Mammary epithelial cell (primary cell): ENCODE results near the gene EZH1.

Source experiments
- EZH2 ChIP-seq: IDR thresholded peaks from 2 replicates; pipeline ENCODE4 v1.6.1; 2012; ENCODE audit warnings: low read length, inconsistent platforms, borderline replicate concordance
- TF ChIP-seq, protein P1 (sequence below), 2 donors: IDR thresholded peaks in 1 of 2; conservative IDR thresholded peaks in 1 of 2; 2 replicates each; pipeline ENCODE4 v1.5.1; 2011 to 2012; ENCODE audit warnings: inconsistent platforms in 2 of 2, low read length in 2 of 2, mild to moderate bottlenecking in 2 of 2, control low read depth in 1 of 2, low read depth in 1 of 2; ENCODE audit not compliant: insufficient read depth in 1 of 2; ENCODE audit errors: extremely low read depth in 1 of 2

DNA sequence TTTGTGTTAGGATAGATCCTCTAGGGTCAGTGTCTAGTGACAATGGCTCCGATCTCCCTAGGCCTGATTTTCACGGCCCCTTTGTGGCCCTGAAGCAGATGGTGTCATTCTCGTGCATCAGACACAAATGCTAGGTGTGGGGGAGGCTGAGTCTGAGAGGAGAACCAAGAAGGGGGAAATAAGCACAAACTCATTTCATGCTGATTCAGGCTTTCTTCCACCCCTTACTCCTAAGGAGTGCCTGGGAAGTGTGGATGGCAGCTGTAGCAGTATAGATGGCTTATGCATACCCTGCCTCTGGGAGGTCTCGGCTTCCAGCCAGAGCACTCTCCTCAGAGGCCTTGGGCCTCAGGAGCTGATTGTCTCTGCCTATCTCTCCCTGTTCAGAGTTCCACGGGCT, 33.7 kb upstream of the EZH1 start:
- TF ChIP-seq, protein P1, sequence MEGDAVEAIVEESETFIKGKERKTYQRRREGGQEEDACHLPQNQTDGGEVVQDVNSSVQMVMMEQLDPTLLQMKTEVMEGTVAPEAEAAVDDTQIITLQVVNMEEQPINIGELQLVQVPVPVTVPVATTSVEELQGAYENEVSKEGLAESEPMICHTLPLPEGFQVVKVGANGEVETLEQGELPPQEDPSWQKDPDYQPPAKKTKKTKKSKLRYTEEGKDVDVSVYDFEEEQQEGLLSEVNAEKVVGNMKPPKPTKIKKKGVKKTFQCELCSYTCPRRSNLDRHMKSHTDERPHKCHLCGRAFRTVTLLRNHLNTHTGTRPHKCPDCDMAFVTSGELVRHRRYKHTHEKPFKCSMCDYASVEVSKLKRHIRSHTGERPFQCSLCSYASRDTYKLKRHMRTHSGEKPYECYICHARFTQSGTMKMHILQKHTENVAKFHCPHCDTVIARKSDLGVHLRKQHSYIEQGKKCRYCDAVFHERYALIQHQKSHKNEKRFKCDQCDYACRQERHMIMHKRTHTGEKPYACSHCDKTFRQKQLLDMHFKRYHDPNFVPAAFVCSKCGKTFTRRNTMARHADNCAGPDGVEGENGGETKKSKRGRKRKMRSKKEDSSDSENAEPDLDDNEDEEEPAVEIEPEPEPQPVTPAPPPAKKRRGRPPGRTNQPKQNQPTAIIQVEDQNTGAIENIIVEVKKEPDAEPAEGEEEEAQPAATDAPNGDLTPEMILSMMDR (conservative IDR thresholded peaks at IDR 0.05 in 1 of 2, IDR thresholded peaks at IDR 0.05 in 1 of 2; ENCODE audit: extremely low read depth in 1 of 2, insufficient read depth in 1 of 2, low read depth in 1 of 2, low read length in 2 of 2): no peak
- no peak for TF ChIP-seq EZH2
